H1 (cell line): Measurements from ENCODE around the gene APOC4. TPM values are rescaled to one million over a fixed set of nuclear protein-coding genes. Genes with fewer than 3 reads are reported as not detected.

ENCODE experiments used
- CTCF ChIA-PET: fragments of 300-600 bp; sonication (Branson Sonifier 250); formaldehyde crosslinking; loops from one replicate; lab custom pipeline; 2021; ENCODE audit not compliant: partially characterized antibody; lab: Charles Lee
- POLR2A ChIA-PET: fragments of 300-600 bp; sonication (Branson Sonifier 250); formaldehyde crosslinking; loops from one replicate; lab custom pipeline; 2021; ENCODE audit warnings: inconsistent platforms; ENCODE audit not compliant: partially characterized antibody; lab: Charles Lee
- DNase-seq, 2 experiments: peaks; one replicate each; pipeline versions ENCODE4 v3.0.0 to v3.0.0-alpha.2; 2010 to 2022; ENCODE audit warnings: low spot score in 2 of 2, low read depth in 1 of 2, mixed read lengths in 1 of 2
- FAIRE-seq: peaks from 2 replicates; lab custom pipeline; 2011; peaks lifted over from hg19 to GRCh38; lab: Jason Lieb, UNC
- H2AFZ ChIP-seq: 2 replicates; pipeline ENCODE4 v1.8.1; 2012; ENCODE audit warnings: low read length, inconsistent platforms
- H2AK5ac ChIP-seq: 2 replicates; pipeline ENCODE4 v1.6.1; 2013; ENCODE audit warnings: low read depth, low read length
- H2BK120ac ChIP-seq: replicated peaks from 2 replicates; pipeline ENCODE3; 2013; ENCODE audit warnings: low read depth, low read length, inconsistent platforms
- H2BK12ac ChIP-seq: 2 replicates; pipeline ENCODE4 v1.6.1; 2013; ENCODE audit warnings: low read depth, low read length
- H2BK15ac ChIP-seq: 2 replicates; pipeline ENCODE4 v1.6.1; 2013; ENCODE audit warnings: low read length
- H2BK20ac ChIP-seq: 2 replicates; pipeline ENCODE4 v1.6.1; 2013; ENCODE audit warnings: low read length
- H2BK5ac ChIP-seq: 2 replicates; pipeline ENCODE4 v1.6.1; 2013; ENCODE audit warnings: low read depth, low read length
- H3K14ac ChIP-seq: 2 replicates; pipeline ENCODE4 v1.6.1; 2013; ENCODE audit warnings: inconsistent platforms; ENCODE audit not compliant: insufficient read length
- H3K18ac ChIP-seq: 2 replicates; pipeline ENCODE4 v1.6.1; 2013; ENCODE audit warnings: low read length; ENCODE audit errors: extremely low read depth
- H3K23ac ChIP-seq: 2 replicates; pipeline ENCODE4 v1.6.1; 2013; ENCODE audit warnings: inconsistent platforms; ENCODE audit not compliant: insufficient read length
- H3K23me2 ChIP-seq: 2 replicates; pipeline ENCODE4 v1.6.1; 2013; ENCODE audit warnings: low read depth, low read length
- H3K27ac ChIP-seq: 2 replicates; pipeline ENCODE4 v1.6.1; 2011; ENCODE audit warnings: low read depth, low read length, inconsistent platforms
- H3K27me3 ChIP-seq, 4 experiments: replicated peaks in 1 of 4; 1 replicate in 1 of 4; 2 replicates in 3 of 4; pipeline versions ENCODE4 v1.6.1 to v1.8.1; 2011 to 2013; ENCODE audit warnings: low read length in 3 of 4, mild to moderate bottlenecking in 3 of 4, inconsistent platforms in 2 of 4, mixed read lengths in 2 of 4, moderate library complexity in 1 of 4; ENCODE audit not compliant: control insufficient read depth in 3 of 4, insufficient read depth in 3 of 4; ENCODE audit errors: extremely low read depth in 1 of 4
- H3K36me3 ChIP-seq, 4 experiments: 2 replicates each; pipeline versions ENCODE4 v1.6.1 to v1.8.1; 2011 to 2013; ENCODE audit warnings: mild to moderate bottlenecking in 4 of 4, low read length in 3 of 4, moderate library complexity in 2 of 4, control low read depth in 1 of 4, inconsistent platforms in 1 of 4; ENCODE audit not compliant: insufficient read depth in 4 of 4, control insufficient read depth in 2 of 4
- H3K4ac ChIP-seq: replicated peaks from 2 replicates; pipeline ENCODE3; 2013; ENCODE audit warnings: low read length, low read depth, mixed read lengths, inconsistent platforms; ENCODE audit not compliant: insufficient read length
- H3K4me1 ChIP-seq, 4 experiments: replicated peaks in 1 of 4; 1 replicate in 1 of 4; 2 replicates in 3 of 4; pipeline versions ENCODE4 v1.6.1 to v1.8.1; 2011 to 2013; ENCODE audit warnings: low read length in 3 of 4, inconsistent platforms in 2 of 4, mixed read lengths in 1 of 4; ENCODE audit not compliant: insufficient read depth in 4 of 4, control insufficient read depth in 3 of 4
- H3K4me2 ChIP-seq, 2 experiments: 2 replicates each; pipeline versions ENCODE4 v1.6.1 to v1.8.1; 2011 to 2013; ENCODE audit warnings: low read depth in 2 of 2, low read length in 2 of 2, control low read depth in 1 of 2, inconsistent platforms in 1 of 2, mild to moderate bottlenecking in 1 of 2; ENCODE audit not compliant: insufficient read depth in 1 of 2
- H3K4me3 ChIP-seq, 4 experiments: fragments of 200-600, 300-600 bp in 1 of 4; sonication (generic), shearing (Covaris generic), sonication (Bioruptor Twin) in 1 of 4; 2 replicates each; pipeline versions ENCODE4 v1.5.1 to v1.8.1; 2011 to 2016; ENCODE audit warnings: low read length in 4 of 4, low read depth in 3 of 4, control low read depth in 2 of 4, inconsistent platforms in 2 of 4, mild to moderate bottlenecking in 2 of 4, mixed read lengths in 1 of 4, moderate library complexity in 1 of 4; ENCODE audit not compliant: insufficient read depth in 2 of 4; ENCODE audit errors: extremely low read depth in 1 of 4
- H3K56ac ChIP-seq: replicated peaks from 2 replicates; pipeline ENCODE3; 2013; ENCODE audit warnings: low read depth, mild to moderate bottlenecking, mixed read lengths, low read length, inconsistent platforms; ENCODE audit not compliant: insufficient read length
- H3K79me1 ChIP-seq: 2 replicates; pipeline ENCODE4 v1.6.1; 2013; ENCODE audit warnings: low read depth, low read length, control low read depth
- H3K79me2 ChIP-seq, 2 experiments: 2 replicates each; pipeline versions ENCODE4 v1.6.1 to v1.8.1; 2012 to 2013; ENCODE audit warnings: low read length in 2 of 2, mild to moderate bottlenecking in 2 of 2, inconsistent platforms in 1 of 2; ENCODE audit not compliant: insufficient read depth in 2 of 2, control insufficient read depth in 1 of 2
- H3K9ac ChIP-seq, 4 experiments: replicated peaks in 1 of 4; 1 replicate in 1 of 4; 2 replicates in 3 of 4; pipeline versions ENCODE4 v1.6.1 to v1.8.1; 2011 to 2013; ENCODE audit warnings: low read depth in 3 of 4, low read length in 3 of 4, control low read depth in 2 of 4, mild to moderate bottlenecking in 2 of 4, moderate library complexity in 2 of 4, inconsistent platforms in 1 of 4; ENCODE audit errors: extremely low read depth in 1 of 4
- H3K9me3 ChIP-seq, 2 experiments: 2 replicates each; pipeline versions ENCODE4 v1.6.1 to v1.8.1; 2012 to 2013; ENCODE audit warnings: mild to moderate bottlenecking in 2 of 2, moderate library complexity in 2 of 2, control low read depth in 1 of 2, inconsistent platforms in 1 of 2, low read depth in 1 of 2, low read length in 1 of 2, mixed read lengths in 1 of 2; ENCODE audit not compliant: insufficient read depth in 2 of 2
- H4K20me1 ChIP-seq, 2 experiments: replicated peaks in 1 of 2; 2 replicates each; pipeline versions ENCODE3 to v1.8.1; 2011 to 2013; ENCODE audit warnings: inconsistent platforms in 2 of 2, low read length in 2 of 2, mild to moderate bottlenecking in 1 of 2; ENCODE audit not compliant: insufficient read depth in 2 of 2, control insufficient read depth in 1 of 2
- H4K5ac ChIP-seq: 2 replicates; pipeline ENCODE4 v1.6.1; 2013; ENCODE audit warnings: low read length, low read depth, mixed read lengths, inconsistent platforms; ENCODE audit not compliant: insufficient read length
- H4K8ac ChIP-seq: 2 replicates; pipeline ENCODE4 v1.8.0; 2013; ENCODE audit warnings: mild to moderate bottlenecking, moderate library complexity, low read length, inconsistent platforms; ENCODE audit not compliant: insufficient read depth; ENCODE audit errors: extremely low read depth
- H4K91ac ChIP-seq: replicated peaks from 2 replicates; pipeline ENCODE3; 2013; ENCODE audit warnings: low read length, mixed read lengths, inconsistent platforms; ENCODE audit not compliant: insufficient read length
- BRCA1 ChIP-seq: IDR thresholded peaks from 2 replicates; pipeline ENCODE4 v1.6.1; 2012; ENCODE audit warnings: low read depth, low read length, improper control_type of control experiment
- HDAC6 ChIP-seq: IDR thresholded peaks from one replicate; pipeline ENCODE4 v1.7.1; 2012; ENCODE audit warnings: low read depth, mild to moderate bottlenecking, inconsistent platforms, low read length, moderate library complexity
- KDM1A ChIP-seq: fragments of 200-600, 300-600 bp; sonication (generic); IDR thresholded peaks from 2 replicates; pipeline ENCODE4 v1.7.1; 2016; ENCODE audit warnings: mild to moderate bottlenecking, low read length, borderline replicate concordance
- WGBS, 2 experiments: shearing (Covaris generic) in 1 of 2; methylation state at CpG; one replicate each; pipeline versions ENCODE4 v1.1.6 to v1.1.7; 2013 to 2015; ENCODE audit warnings: low lambda C conversion rate in 2 of 2, mixed read lengths in 2 of 2, inconsistent platforms in 1 of 2, low coverage in 1 of 2, missing lambda C conversion rate in 1 of 2; ENCODE audit not compliant: insufficient replicate concordance in 2 of 2, insufficient coverage in 1 of 2, insufficient read length in 1 of 2; ENCODE audit errors: extremely low coverage in 1 of 2, missing lambda C conversion rate in 1 of 2; 5-methylcytosine and 5-hydroxymethylcytosine counted together
- polyA plus RNA-seq, 7 experiments: library from polyadenylated mRNA; depleted of rRNA in 3 of 7; stranded (reverse) in 5 of 7; unstranded in 2 of 7; fragments of >200 nt in 5 of 7; fragments of 200-250 nt in 2 of 7; gene quantifications; 1 replicate in 5 of 7; 2 replicates in 1 of 7; 4 replicates in 1 of 7; pipeline versions ENCODE4 v1.2.1 to v1.2.3, GENCODE V29; 2011 to 2013; ENCODE audit warnings: missing spikeins in 2 of 7, mixed read lengths in 2 of 7
- total RNA-seq: library from RNA; stranded (reverse); fragmentation: NEBNext Ultra II Directional; extraction: Animal tissue kit (Norgen Biotek cat#: 25700); gene quantifications from 2 replicates; pipeline ENCODE4 v1.2.1, GENCODE V29; 2021

APOC4 gene
- total and polyA plus RNA-seq, 2 of the 8 experiments (the other 6 are each of a cell fraction or from before 2014, with no cell fraction given) = not detected

GRCh38 chr19:44968670-44969069, 26.6 kb downstream of the APOC4 start:
- Histone ChIP-seq H2BK5ac (no peak overlapping the region), H3K23ac (no peak overlapping the region), H3K56ac (no peak overlapping the region), H3K4me2 (no peak overlapping the region), H2BK15ac (no peak overlapping the region), H3K9ac (no peak overlapping the region), H3K27ac (no peak overlapping the region), H3K79me2 (no peaks in the 10 kb centered on the region; a peak in 1 of 4 replicates), H3K4me1 (no peaks in the 10 kb centered on the region), H3K14ac (no peak overlapping the region), H4K5ac (no peak overlapping the region), H4K20me1 (peaks cover 4% of the 10 kb centered on the region in 2 experiments), H3K18ac (no peak overlapping the region), H2AK5ac (no peak overlapping the region), H3K4me3 (no peak overlapping the region), H2BK120ac (no peak overlapping the region), H3K4ac (no peak overlapping the region), H3K23me2 (no peaks in the 10 kb centered on the region), H4K8ac (no peak overlapping the region), H3K36me3 (peaks cover 0 to 14% (median 6%) of the 10 kb centered on the region in 4 experiments; a peak in 5 of 8 replicates), H2BK12ac (no peak overlapping the region), H3K9me3 (no peaks in the 10 kb centered on the region), H3K79me1 (no peaks in the 10 kb centered on the region), H4K91ac (no peak overlapping the region), H3K27me3 (no peaks in the 10 kb centered on the region), H2BK20ac (no peak overlapping the region), H2AFZ (no peak overlapping the region)
- ChIA-PET CTCF (interaction anchor here (0.7 kb wide), 1 partner anchor 64 kb away, joined by 3 read pairs; no protein-coding TSS in a partner anchor), POLR2A (interaction anchor here (0.6 to 0.7 kb wide), 2 partner anchors 13 to 69 kb away, joined by 3 to 5 read pairs; partner anchors contain the start of gene CLPTM1)
- WGBS, 2 experiments = 83% methylated on average over 4 of the region's 4 CpGs; no CpG with 5 or more reads in 1 of the 2 experiments
- FAIRE-seq = no peak
- TF ChIP-seq KDM1A (no peak), HDAC6 (no peak), BRCA1 (no peak)
- DNase-seq = no peak
